Keratinocyte (primary cell): ENCODE results near the gene TMOD1. TPM values are rescaled to one million over a fixed set of nuclear protein-coding genes. Genes with fewer than 3 reads are reported as not detected.

ENCODE experiments used
- DNase-seq: peaks from one replicate; pipeline ENCODE4 v3.0.0-alpha.2; 2011; ENCODE audit warnings: low read depth, missing footprints, low spot score
- FAIRE-seq: peaks from 2 replicates; lab custom pipeline; 2011; peaks lifted over from hg19 to GRCh38; lab: Jason Lieb, UNC
- H2AFZ ChIP-seq: 2 replicates; pipeline ENCODE4 v1.6.0; 2012; ENCODE audit warnings: low read length, control low read depth, inconsistent platforms; ENCODE audit not compliant: control insufficient read depth
- H3K27ac ChIP-seq: 2 replicates; pipeline ENCODE4 v1.5.1; 2011; ENCODE audit warnings: low read length; ENCODE audit not compliant: control insufficient read depth, insufficient read depth
- H3K27me3 ChIP-seq: 3 replicates; pipeline ENCODE4 v1.6.0; 2011; ENCODE audit warnings: low read length; ENCODE audit not compliant: control insufficient read depth, insufficient read depth; ENCODE audit errors: extremely low read depth
- H3K36me3 ChIP-seq, 2 experiments: 2 replicates in 1 of 2; 3 replicates in 1 of 2; pipeline ENCODE4 v1.5.1; 2011; ENCODE audit warnings: low read length in 2 of 2, mild to moderate bottlenecking in 1 of 2; ENCODE audit not compliant: control insufficient read depth in 2 of 2, insufficient read depth in 2 of 2; ENCODE audit errors: extremely low read depth in 1 of 2
- H3K4me1 ChIP-seq: 3 replicates; pipeline ENCODE4 v1.5.1; 2011; ENCODE audit warnings: low read length; ENCODE audit not compliant: control insufficient read depth, insufficient read depth; ENCODE audit errors: extremely low read depth
- H3K4me2 ChIP-seq: 3 replicates; pipeline ENCODE4 v1.6.0; 2011; ENCODE audit warnings: low read depth, low read length; ENCODE audit not compliant: control insufficient read depth, insufficient read depth; ENCODE audit errors: extremely low read depth
- H3K4me3 ChIP-seq, 3 experiments: fragments of 200-600 bp in 1 of 3; sonication (generic) in 1 of 3; 2 replicates in 2 of 3; 3 replicates in 1 of 3; pipeline ENCODE4 v1.5.1; 2011 to 2016; ENCODE audit warnings: low read length in 3 of 3, mild to moderate bottlenecking in 3 of 3, control low read depth in 2 of 3, inconsistent platforms in 1 of 3, low read depth in 1 of 3, mixed read lengths in 1 of 3, mixed run types in 1 of 3, moderate library complexity in 1 of 3; ENCODE audit not compliant: control insufficient read depth in 2 of 3, insufficient read depth in 2 of 3; ENCODE audit errors: extremely low read depth in 1 of 3
- H3K79me2 ChIP-seq: 2 replicates; pipeline ENCODE4 v1.6.0; 2012; ENCODE audit warnings: low read length; ENCODE audit not compliant: control insufficient read depth, insufficient read depth
- H3K9ac ChIP-seq: 3 replicates; pipeline ENCODE4 v1.6.0; 2011; ENCODE audit warnings: low read length; ENCODE audit not compliant: control insufficient read depth, insufficient read depth; ENCODE audit errors: extremely low read depth
- H3K9me1 ChIP-seq: 3 replicates; pipeline ENCODE4 v1.6.0; 2011; ENCODE audit warnings: low read length; ENCODE audit not compliant: control insufficient read depth, insufficient read depth; ENCODE audit errors: extremely low read depth
- H3K9me3 ChIP-seq: 2 replicates; pipeline ENCODE4 v1.5.1; 2012; ENCODE audit warnings: low read depth, low read length; ENCODE audit not compliant: control insufficient read depth
- H4K20me1 ChIP-seq: 3 replicates; pipeline ENCODE4 v1.6.0; 2011; ENCODE audit warnings: low read length; ENCODE audit not compliant: control insufficient read depth, insufficient read depth; ENCODE audit errors: extremely low read depth
- EZH2 ChIP-seq: IDR thresholded peaks from one replicate; pipeline ENCODE4 v1.6.1; 2012; ENCODE audit warnings: inconsistent platforms, mild to moderate bottlenecking, low read length, moderate library complexity
- dilution Hi-C: fragments of 300-500 bp; cut with MboI; formaldehyde crosslinking; loops from one replicate; pipeline ENCODE4 v1.7.0; 2020; ENCODE audit warnings: low sequenced_read_pairs; ENCODE audit not compliant: extremely low pct_ligation_motif_present
- polyA plus RNA-seq, 5 experiments: library from polyadenylated mRNA; depleted of rRNA in 3 of 5; stranded (reverse) in 3 of 5; stranded (forward) in 1 of 5; unstranded in 1 of 5; fragments of >200 nt; gene quantifications; 1 replicate in 1 of 5; 2 replicates in 3 of 5; 3 replicates in 1 of 5; pipeline versions ENCODE4 v1.2.1 to v1.2.3, GENCODE V29; 2011 to 2012; ENCODE audit warnings: missing spikeins in 2 of 5, low read depth in 1 of 5, low replicate concordance in 1 of 5
- TF ChIP-seq, protein P1 (sequence below), 3 experiments: IDR thresholded peaks in 1 of 3; conservative IDR thresholded peaks in 1 of 3; optimal IDR thresholded peaks in 1 of 3; 2 replicates in 2 of 3; 3 replicates in 1 of 3; pipeline versions ENCODE3 to v1.5.1; 2011; ENCODE audit warnings: low read length in 3 of 3, mild to moderate bottlenecking in 3 of 3, moderate library complexity in 2 of 3, control low read depth in 1 of 3, inconsistent platforms in 1 of 3; ENCODE audit not compliant: insufficient read depth in 2 of 3; ENCODE audit errors: extremely low read depth in 1 of 3

Gene TMOD1
- polyA plus RNA-seq, 1 donor (not counting 4 experiments of a cell fraction or from before 2014, with no cell fraction given) = not detected

DNA sequence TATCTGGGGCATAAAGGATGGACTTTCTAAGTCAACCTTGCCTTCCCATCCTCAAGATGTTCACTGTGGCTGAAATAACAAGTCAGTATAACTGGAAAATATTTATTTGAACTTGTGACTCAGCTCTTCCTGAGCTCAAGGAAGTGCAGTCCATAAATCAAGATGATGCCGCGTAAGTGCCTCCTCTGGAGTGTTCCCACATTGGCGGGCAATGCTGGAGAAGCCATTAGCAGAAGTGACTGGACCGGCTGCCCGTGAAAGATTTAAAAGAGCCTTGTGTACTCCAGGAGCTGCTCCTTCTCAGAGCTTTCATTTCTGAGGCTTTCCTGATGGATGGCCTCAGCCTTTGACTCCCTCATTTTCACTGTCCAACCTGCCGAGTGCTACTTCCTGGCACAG is 17.4 kb downstream of the TMOD1 start:
- no peaks in the 10 kb centered on the region for H3K9me3 ChIP-seq

DNA sequence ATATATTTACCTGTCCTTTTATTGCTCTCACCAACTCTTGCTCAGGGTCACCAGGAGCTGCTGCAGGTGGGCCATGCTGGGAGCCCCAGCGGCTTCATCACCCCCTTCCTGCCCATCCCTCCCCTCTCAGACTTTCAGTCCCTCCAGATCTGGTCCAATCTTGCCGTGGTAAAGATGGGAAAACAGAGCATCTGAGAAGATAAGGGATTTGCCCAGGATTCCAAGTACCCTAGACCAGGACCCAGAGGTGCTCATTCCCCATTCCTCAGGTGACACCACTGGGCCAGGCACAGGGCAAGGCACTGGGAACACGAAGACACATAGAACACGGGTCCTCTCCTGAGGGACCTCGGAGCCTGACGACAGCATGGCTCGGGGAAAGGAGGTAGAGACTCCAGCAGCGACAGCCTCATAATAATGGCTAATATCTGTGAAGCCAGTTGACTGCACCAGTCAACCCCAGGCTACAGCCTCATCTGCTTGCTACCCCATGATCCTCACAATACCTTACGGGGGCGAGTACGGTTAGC is 18.0 kb downstream of the TMOD1 start:
- FAIRE-seq (no peak), DNase-seq (no peak)
- dilution Hi-C loops = no loop called here
- Histone ChIP-seq H3K79me2 (no peaks in the 10 kb centered on the region), H3K36me3 (no peaks in the 10 kb centered on the region), H3K27ac (no peak overlapping the region), H3K4me3 (no peak overlapping the region), H4K20me1 (no peaks in the 10 kb centered on the region), H3K9ac (no peak overlapping the region), H3K9me3 (no peaks in the 10 kb centered on the region), H3K4me1 (no peaks in the 10 kb centered on the region), H3K27me3 (peaks cover 15% of the 10 kb centered on the region), H3K9me1 (no peaks in the 10 kb centered on the region), H2AFZ (no peak overlapping the region), H3K4me2 (no peak overlapping the region)
- no peak for TF ChIP-seq EZH2
- TF ChIP-seq, protein P1, sequence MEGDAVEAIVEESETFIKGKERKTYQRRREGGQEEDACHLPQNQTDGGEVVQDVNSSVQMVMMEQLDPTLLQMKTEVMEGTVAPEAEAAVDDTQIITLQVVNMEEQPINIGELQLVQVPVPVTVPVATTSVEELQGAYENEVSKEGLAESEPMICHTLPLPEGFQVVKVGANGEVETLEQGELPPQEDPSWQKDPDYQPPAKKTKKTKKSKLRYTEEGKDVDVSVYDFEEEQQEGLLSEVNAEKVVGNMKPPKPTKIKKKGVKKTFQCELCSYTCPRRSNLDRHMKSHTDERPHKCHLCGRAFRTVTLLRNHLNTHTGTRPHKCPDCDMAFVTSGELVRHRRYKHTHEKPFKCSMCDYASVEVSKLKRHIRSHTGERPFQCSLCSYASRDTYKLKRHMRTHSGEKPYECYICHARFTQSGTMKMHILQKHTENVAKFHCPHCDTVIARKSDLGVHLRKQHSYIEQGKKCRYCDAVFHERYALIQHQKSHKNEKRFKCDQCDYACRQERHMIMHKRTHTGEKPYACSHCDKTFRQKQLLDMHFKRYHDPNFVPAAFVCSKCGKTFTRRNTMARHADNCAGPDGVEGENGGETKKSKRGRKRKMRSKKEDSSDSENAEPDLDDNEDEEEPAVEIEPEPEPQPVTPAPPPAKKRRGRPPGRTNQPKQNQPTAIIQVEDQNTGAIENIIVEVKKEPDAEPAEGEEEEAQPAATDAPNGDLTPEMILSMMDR (optimal IDR thresholded peaks at IDR 0.05 in 1 of 3, IDR thresholded peaks at IDR 0.05 in 1 of 3, conservative IDR thresholded peaks at IDR 0.05 in 1 of 3; ENCODE audit: extremely low read depth in 1 of 3, insufficient read depth in 2 of 3, low read length in 3 of 3) = no peak

More for the DNA sequence above, 17.4 kb downstream of the TMOD1 start:
- peaks cover 15% of the 10 kb centered on the region for H3K27me3 ChIP-seq
- no peaks in the 10 kb centered on the region for H3K36me3 ChIP-seq
- no peak overlapping the region for H3K4me2 ChIP-seq
- no peaks in the 10 kb centered on the region for H3K9me1 ChIP-seq
- FAIRE-seq = no peak
- no peak for DNase-seq
- no peak overlapping the region for H3K27ac ChIP-seq
- no peaks in the 10 kb centered on the region for H3K79me2 ChIP-seq
- no peak overlapping the region for H2AFZ ChIP-seq
- TF ChIP-seq EZH2 = no peak
- TF ChIP-seq, protein P1 (optimal IDR thresholded peaks at IDR 0.05 in 1 of 3, IDR thresholded peaks at IDR 0.05 in 1 of 3, conservative IDR thresholded peaks at IDR 0.05 in 1 of 3; ENCODE audit: extremely low read depth in 1 of 3, insufficient read depth in 2 of 3, low read length in 3 of 3) = no peak
- no peaks in the 10 kb centered on the region for H4K20me1 ChIP-seq
- H3K4me3 ChIP-seq = no peak overlapping the region
- no peaks in the 10 kb centered on the region for H3K4me1 ChIP-seq
- dilution Hi-C loops = no loop called here
- no peak overlapping the region for H3K9ac ChIP-seq
